Measurements from ENCODE around the gene GRXCR2. TPM values are rescaled to one million over a fixed set of nuclear protein-coding genes. Genes with fewer than 3 reads are reported as not detected.

GRXCR2 gene
- total and polyA plus RNA-seq, 2 experiments from 2014 or later: not detected

DNA sequence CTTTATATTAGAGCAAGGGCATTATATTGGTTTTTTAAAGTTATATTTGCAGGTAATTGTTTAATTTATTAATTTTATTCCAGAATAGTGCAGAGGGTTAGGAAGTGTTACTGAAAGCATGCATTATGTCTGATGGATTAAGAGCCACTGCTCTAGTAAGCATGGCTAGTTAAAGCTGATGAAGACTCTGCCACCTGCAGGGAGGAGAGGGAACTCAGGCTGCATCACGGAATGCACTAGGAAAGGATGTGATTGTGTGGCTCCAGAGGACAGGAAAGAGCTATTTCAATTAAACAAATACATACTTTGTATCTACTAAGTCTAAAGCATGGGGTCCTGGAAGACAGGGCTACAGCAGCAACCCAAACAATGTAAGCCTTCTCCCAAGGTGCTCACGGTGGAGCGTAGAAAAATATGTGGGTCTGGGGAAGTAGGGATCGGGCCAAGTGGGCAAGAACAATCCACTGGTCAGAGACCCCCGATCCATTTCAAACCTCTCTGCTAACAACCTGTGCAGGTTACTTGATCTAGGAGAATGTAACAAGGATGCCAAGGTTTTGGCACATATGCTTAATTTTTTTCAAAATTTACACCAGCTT, 15.3 kb upstream of the GRXCR2 start:
- TF ChIP-seq EZH2phosphoT487 (IDR thresholded peaks at IDR 0.05; ENCODE audit: insufficient read depth, low read depth): no peak
- no peak for TF ChIP-seq EZH2 (IDR thresholded peaks at IDR 0.05; ENCODE audit: insufficient read depth, poor library complexity, severe bottlenecking)
- no peak overlapping the region for H2AFZ ChIP-seq
- no peaks in the 10 kb centered on the region for H3F3A ChIP-seq (ENCODE audit: insufficient read depth)
- no peak overlapping the region for H3K4me2 ChIP-seq (ENCODE audit: unreplicated experiment)
- peak; percentile 70 for DNase-seq
- no peak overlapping the region for H3K27ac ChIP-seq
- H3K4me1 ChIP-seq (ENCODE audit: insufficient read depth): no peaks in the 10 kb centered on the region
- in situ Hi-C loops (cut with MboI): no loop called here
- H3K9me3 ChIP-seq (ENCODE audit: low read depth): no peaks in the 10 kb centered on the region
- no peaks in the 10 kb centered on the region for H3K79me2 ChIP-seq (ENCODE audit: insufficient read depth)
- H3K36me3 ChIP-seq (ENCODE audit: low read depth): no peaks in the 10 kb centered on the region
- no peaks in the 10 kb centered on the region for H4K20me1 ChIP-seq (ENCODE audit: insufficient read depth)
- no peak overlapping the region for H3K4me3 ChIP-seq
- H3K27me3 ChIP-seq (replicated peaks; ENCODE audit: insufficient read depth): peaks cover 13% of the 10 kb centered on the region
- no peaks in the 10 kb centered on the region for H3K9me2 ChIP-seq (ENCODE audit: insufficient read depth)
- no peak overlapping the region for H3K9ac ChIP-seq
- 54 to 60% methylated on average over 5 of the region's 5 CpGs for WGBS, 2 experiments (ENCODE audit: low coverage in 1 of 2, low lambda C conversion rate in 2 of 2, missing lambda C conversion rate in 2 of 2)

DNA sequence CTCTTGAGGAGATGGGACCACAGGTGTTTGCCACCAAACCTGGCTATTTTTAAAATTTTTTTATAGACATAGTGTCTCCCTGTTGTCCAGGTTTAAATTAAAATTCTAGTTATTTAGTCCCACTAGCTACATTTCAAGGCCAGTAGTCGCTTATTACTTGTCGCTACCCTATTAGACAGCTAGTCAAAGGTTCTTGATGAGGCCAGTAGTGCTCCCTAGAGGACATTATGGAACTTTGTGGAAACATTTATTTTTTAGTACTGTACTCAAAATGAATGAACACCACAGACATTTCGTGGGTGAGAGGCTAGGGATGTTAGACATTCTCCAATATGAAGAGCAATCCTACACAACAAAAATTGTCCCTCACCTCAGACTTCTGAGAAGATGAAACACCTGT, 14.4 kb upstream of the GRXCR2 start:
- no peaks in the 10 kb centered on the region for H4K20me1 ChIP-seq (ENCODE audit: insufficient read depth)
- in situ Hi-C loops (cut with MboI): no loop called here
- H3K4me2 ChIP-seq (ENCODE audit: unreplicated experiment): no peak overlapping the region

DNA sequence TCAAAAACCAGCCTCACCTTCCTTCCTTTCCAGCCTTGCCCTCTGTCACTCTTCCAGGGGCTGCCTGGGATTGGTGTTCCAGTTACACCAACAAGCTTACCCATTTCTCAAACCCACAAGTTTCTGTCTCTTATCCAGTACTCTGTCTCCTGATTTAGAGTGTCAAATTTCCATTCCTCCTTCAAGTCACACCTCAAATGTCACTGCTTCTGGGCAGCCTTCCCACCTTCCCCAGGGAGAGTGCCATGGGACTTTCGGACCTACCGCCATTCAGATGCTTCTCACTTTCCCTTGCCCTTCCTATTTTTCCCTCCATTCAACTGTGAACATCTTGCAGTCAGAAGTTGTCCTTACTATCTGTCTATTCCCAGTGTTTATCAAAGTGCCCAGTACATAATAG, 2.0 kb upstream of the GRXCR2 start:
- Histone ChIP-seq H3K9me2 (ENCODE audit: insufficient read depth) (no peaks in the 10 kb centered on the region), H3F3A (ENCODE audit: insufficient read depth) (no peaks in the 10 kb centered on the region), H3K4me2 (ENCODE audit: unreplicated experiment) (no peak overlapping the region), H3K27me3 (replicated peaks; ENCODE audit: insufficient read depth) (peaks cover 14% of the 10 kb centered on the region), H3K9me3 (ENCODE audit: low read depth) (no peaks in the 10 kb centered on the region), H3K4me1 (ENCODE audit: insufficient read depth) (no peaks in the 10 kb centered on the region), H3K9ac (no peak overlapping the region), H3K79me2 (ENCODE audit: insufficient read depth) (no peaks in the 10 kb centered on the region), H2AFZ (no peak overlapping the region), H3K27ac (no peak overlapping the region), H3K36me3 (ENCODE audit: low read depth) (no peaks in the 10 kb centered on the region), H3K4me3 (no peak overlapping the region), H4K20me1 (ENCODE audit: insufficient read depth) (no peaks in the 10 kb centered on the region)
- in situ Hi-C loops (cut with MboI): no loop called here
- 84 to 90% methylated on average over 2 of the region's 2 CpGs for WGBS, 2 experiments (ENCODE audit: low coverage in 1 of 2, low lambda C conversion rate in 2 of 2, missing lambda C conversion rate in 2 of 2)
- no peak for DNase-seq
- TF ChIP-seq EZH2 (IDR thresholded peaks at IDR 0.05; ENCODE audit: insufficient read depth, poor library complexity, severe bottlenecking) (no peak), EZH2phosphoT487 (IDR thresholded peaks at IDR 0.05; ENCODE audit: insufficient read depth, low read depth) (no peak)

More for the DNA sequence above, 14.4 kb upstream of the GRXCR2 start:
- Histone ChIP-seq H3K9ac (no peak overlapping the region), H3K9me3 (ENCODE audit: low read depth) (no peaks in the 10 kb centered on the region), H3K79me2 (ENCODE audit: insufficient read depth) (no peaks in the 10 kb centered on the region), H3K4me1 (ENCODE audit: insufficient read depth) (no peaks in the 10 kb centered on the region), H3K4me3 (no peak overlapping the region), H3K27me3 (replicated peaks; ENCODE audit: insufficient read depth) (peaks cover 13% of the 10 kb centered on the region), H3F3A (ENCODE audit: insufficient read depth) (no peaks in the 10 kb centered on the region), H2AFZ (no peak overlapping the region), H3K36me3 (ENCODE audit: low read depth) (no peaks in the 10 kb centered on the region), H3K27ac (no peak overlapping the region), H3K9me2 (ENCODE audit: insufficient read depth) (no peaks in the 10 kb centered on the region)
- WGBS, 2 experiments (ENCODE audit: low coverage in 1 of 2, low lambda C conversion rate in 2 of 2, missing lambda C conversion rate in 2 of 2): 79 to 82% methylated on average over 3 of the region's 3 CpGs
- TF ChIP-seq EZH2 (IDR thresholded peaks at IDR 0.05; ENCODE audit: insufficient read depth, poor library complexity, severe bottlenecking): no peak
- TF ChIP-seq EZH2phosphoT487 (IDR thresholded peaks at IDR 0.05; ENCODE audit: insufficient read depth, low read depth): no peak
- no peak for DNase-seq

DNA sequence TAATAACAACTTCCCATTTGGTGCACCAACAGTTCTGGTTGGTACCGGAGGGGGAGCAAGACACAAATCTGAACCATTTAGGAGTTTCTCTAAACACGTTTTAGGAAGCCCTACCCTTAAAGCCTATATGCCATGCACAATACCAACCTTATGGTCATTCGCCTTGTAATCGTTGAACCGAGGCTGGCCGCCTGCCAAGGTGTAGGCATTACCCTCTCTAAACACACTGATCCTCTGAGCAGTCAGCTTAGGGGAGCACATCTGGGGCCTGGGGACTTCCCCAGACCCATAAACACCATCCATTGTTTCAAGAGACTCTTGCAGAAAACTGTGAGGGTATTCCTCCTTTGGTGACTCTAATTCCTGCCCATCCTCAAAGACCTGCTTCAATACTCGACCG, 328 bp downstream of the GRXCR2 start:
- Histone ChIP-seq H3K9me3 (ENCODE audit: low read depth) (no peaks in the 10 kb centered on the region), H3K9me2 (ENCODE audit: insufficient read depth) (no peaks in the 10 kb centered on the region), H3K9ac (no peak overlapping the region), H2AFZ (no peak overlapping the region), H3K4me2 (ENCODE audit: unreplicated experiment) (no peak overlapping the region), H3K27me3 (replicated peaks; ENCODE audit: insufficient read depth) (no peaks in the 10 kb centered on the region; the same call in 1 of the 2 replicates), H3K4me3 (no peak overlapping the region), H3K79me2 (ENCODE audit: insufficient read depth) (no peaks in the 10 kb centered on the region), H3F3A (ENCODE audit: insufficient read depth) (no peaks in the 10 kb centered on the region), H3K36me3 (ENCODE audit: low read depth) (no peaks in the 10 kb centered on the region), H3K27ac (no peak overlapping the region), H3K4me1 (ENCODE audit: insufficient read depth) (no peaks in the 10 kb centered on the region), H4K20me1 (ENCODE audit: insufficient read depth) (no peaks in the 10 kb centered on the region)
- no peak for TF ChIP-seq EZH2phosphoT487 (IDR thresholded peaks at IDR 0.05; ENCODE audit: insufficient read depth, low read depth)
- no peak for TF ChIP-seq EZH2 (IDR thresholded peaks at IDR 0.05; ENCODE audit: insufficient read depth, poor library complexity, severe bottlenecking)
- 60 to 66% methylated on average over 8 of the region's 8 CpGs for WGBS, 2 experiments (ENCODE audit: low coverage in 1 of 2, low lambda C conversion rate in 2 of 2, missing lambda C conversion rate in 2 of 2)
- in situ Hi-C loops (cut with MboI): no loop called here
- DNase-seq: no peak
